Activated CD8-positive, alpha-beta memory T cell treated with anti-CD3 and anti-CD28 coated beads for 24 hours (primary cell): ENCODE data around the gene MTARC2.

Experiments
- DNase-seq: peaks from one replicate; pipeline ENCODE4 v3.0.0-alpha.2; 2020

Gene MTARC2

DNA sequence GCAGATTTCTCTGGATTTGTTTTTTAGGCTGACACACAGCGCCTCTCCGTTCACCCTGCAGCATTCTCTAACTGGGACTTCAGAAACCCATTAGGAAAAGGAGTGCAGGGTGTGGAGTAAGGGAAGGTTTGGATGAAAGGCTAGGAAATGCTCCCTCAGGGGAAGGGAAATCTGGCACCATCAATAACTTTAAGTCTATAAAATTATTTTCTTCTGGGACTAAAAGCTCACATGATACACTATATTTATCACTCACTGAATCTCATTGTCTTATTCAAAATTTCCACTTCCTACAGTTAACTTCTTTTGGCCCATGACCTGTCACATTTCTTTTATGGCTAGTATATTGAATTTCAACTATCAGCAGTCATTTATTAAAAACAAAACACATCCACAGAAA, 85.3 kb downstream of the MTARC2 start:
- no peak for DNase-seq
